OCI-LY1 (cell line): ENCODE data around the gene S1PR4.

Experiments used
- CTCF ChIP-seq: fragments of 200-600 bp; sonication (generic), shearing (Covaris generic); IDR thresholded peaks from 2 replicates; pipeline ENCODE4 v1.5.1; 2017; ENCODE audit warnings: mild to moderate bottlenecking, antibody characterized with exemption, low read length, moderate library complexity, mixed read lengths
- EZH2 ChIP-seq: fragments of 200-600 bp; sonication (generic), shearing (Covaris generic); IDR thresholded peaks from 2 replicates; pipeline ENCODE4 v1.8.0; 2017; ENCODE audit warnings: borderline replicate concordance, mixed run types, mild to moderate bottlenecking, antibody characterized with exemption, low read length, moderate library complexity, mixed read lengths

- TF ChIP-seq CTCF (no peak), EZH2 (no peak)
These were observed 10.9 kb upstream of the S1PR4 start for GRCh38 chr19:3167533-3168272.
